HG02610 (cell line): ENCODE results near the gene ARMH3.

ENCODE experiments used
- ATAC-seq: cut with Tn5 transposase; IDR thresholded peaks from one replicate; pipeline ENCODE4 v1.9.1; 2021; ENCODE audit warnings: mild to moderate bottlenecking, moderate library complexity; ENCODE audit not compliant: unreplicated experiment

Gene ARMH3

GRCh38 chr10:101950213-101950612 lies 105.8 kb downstream of the ARMH3 start:
- no peak for ATAC-seq

GRCh38 chr10:101941871-101942270 lies 114.1 kb downstream of the ARMH3 start:
- no peak for ATAC-seq

DNA sequence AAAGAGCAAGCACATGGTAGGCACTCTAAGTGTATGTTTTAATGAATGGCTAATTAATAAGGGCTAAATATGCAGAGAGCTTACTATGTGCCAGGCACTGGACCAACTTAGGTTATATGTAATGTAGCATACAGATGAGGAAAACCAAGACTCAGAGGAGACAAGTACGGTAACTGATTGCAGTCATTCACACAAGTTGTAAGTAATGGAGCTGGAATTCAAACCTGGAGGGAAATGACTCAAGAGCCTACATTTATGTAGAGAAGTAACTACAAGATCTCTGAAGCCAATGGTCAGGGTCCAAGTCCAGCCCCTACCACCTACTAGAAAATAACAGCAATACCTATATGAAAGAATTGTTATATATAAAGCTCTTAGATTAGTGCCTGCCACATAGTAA lies 115.1 kb downstream of the ARMH3 start:
- no peak for ATAC-seq

DNA sequence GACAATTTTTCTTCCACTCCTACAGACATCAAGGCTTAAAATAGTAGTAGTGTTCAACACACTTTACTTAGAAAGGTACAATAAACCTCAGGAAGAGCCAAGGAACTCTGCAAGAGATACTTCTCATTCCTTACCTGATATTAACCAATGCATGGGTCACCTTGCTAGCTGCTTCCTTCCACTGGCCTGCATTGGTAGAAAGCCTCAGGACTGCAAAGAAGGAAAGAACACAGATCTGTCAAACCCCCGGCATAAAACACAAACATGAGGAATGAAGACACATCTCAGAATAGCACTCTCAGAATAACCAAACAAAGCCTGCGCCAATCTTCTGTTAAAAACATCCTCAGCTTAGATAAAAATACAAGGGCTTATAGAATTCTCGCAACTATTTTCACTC lies 116.2 kb downstream of the ARMH3 start:
- ATAC-seq: no peak

GRCh38 chr10:101939008-101939648 lies 116.8 kb downstream of the ARMH3 start:
- no peak for ATAC-seq

GRCh38 chr10:101938305-101939007 lies 117.5 kb downstream of the ARMH3 start:
- ATAC-seq: no peak

- ATAC-seq: no peak
Measured at GRCh38 chr10:101935431-101935830, 120.5 kb downstream of the ARMH3 start.

GRCh38 chr10:101934686-101935305 lies 121.2 kb downstream of the ARMH3 start:
- ATAC-seq: no peak

DNA sequence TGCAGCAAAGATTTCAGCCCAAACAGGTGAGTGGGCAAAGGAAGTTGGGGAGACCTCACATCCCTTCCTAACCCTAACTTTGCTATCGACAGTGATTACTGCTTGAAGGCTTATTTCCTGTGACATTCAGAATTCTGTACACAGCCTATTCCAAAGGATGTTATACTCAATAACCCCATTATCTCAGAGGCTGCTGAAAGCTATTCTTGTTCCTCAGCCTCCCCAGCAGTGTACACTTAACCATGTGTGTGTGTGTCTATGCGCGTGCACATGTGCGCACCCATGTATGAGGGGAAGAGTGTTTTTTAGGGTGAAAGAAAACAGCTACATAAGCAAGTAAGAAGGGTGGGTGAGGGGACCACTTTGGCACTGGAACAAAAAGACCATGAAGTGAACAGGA lies 122.0 kb downstream of the ARMH3 start:
- no peak for ATAC-seq

DNA sequence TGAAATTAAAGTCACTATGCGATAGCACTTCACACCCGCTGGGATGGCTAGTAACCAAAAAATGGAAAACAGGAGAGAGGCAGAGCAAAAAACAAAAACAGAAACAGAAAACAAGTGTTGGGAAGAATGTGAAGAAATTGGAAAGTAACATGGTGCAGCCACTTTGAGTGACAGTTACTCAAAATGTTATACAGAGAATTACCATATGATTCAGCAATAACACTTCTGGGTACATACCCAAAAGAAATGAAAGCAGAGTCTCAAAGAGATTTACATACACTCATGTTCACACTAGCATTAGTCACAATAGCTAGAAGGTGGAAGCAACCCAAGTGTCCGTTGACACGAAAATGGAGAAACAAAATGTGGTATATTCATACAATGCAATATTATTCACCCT lies 123.8 kb downstream of the ARMH3 start:
- no peak for ATAC-seq

- ATAC-seq: no peak
Measured at GRCh38 chr10:101925027-101925426, 130.9 kb downstream of the ARMH3 start.

- no peak for ATAC-seq
Measured at GRCh38 chr10:101923256-101923655, 132.7 kb downstream of the ARMH3 start.

- no peak for ATAC-seq
Measured at GRCh38 chr10:101922846-101923245, 133.1 kb downstream of the ARMH3 start.

DNA sequence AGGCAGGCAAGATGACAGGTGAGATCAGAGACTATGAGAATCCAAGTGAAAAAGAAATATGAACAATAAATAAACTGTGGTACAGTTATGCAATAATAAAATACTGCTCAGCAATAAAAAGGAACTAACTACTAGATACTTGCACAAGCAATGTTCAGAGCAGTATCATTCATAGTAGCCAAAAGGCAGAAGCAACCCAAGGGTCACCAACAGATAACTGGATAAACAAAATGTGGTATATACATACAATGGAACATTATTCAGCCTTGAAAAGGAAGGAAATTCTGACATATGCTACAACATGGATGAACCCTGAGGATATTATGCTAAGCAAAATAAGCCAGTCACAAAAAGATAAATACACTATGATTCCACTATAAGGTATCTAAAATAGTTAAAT lies 135.4 kb downstream of the ARMH3 start:
- no peak for ATAC-seq

DNA sequence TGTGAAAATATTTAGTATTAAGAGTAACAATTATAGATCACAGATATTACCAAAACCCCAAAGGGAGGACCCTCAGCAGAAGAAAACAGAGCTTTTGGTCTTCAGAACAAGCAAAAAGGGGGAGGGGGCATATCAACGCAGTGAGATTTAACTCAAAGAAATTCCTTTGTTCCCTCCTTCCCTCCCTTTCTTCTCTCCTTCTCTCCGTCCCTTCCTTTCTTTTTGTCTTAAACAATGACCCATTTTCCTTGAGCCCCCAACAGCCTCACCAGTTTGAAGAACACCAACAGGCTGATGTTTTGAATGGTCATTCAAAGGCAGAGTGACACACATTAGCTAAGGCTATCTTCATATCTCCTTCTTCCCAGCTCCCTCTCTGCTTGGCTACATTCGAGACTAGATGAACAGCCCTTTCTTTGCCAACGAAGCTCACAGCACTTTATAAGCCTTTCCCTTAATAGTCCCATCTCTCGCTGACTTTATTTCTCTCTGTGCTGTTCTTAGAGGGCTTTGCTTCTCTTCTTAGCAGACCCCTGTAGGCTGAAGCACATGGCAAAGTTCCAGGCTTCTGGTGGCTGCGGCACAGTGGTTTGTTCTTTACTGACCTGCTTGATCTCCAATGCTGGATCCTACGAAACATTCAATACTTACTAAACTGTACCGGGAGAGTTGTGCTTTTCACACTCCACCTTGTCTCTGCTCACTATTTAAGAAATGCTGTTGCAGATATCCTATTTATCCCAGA lies 136.8 kb downstream of the ARMH3 start:
- no peak for ATAC-seq

- no peak for ATAC-seq
Measured at GRCh38 chr10:101912561-101913179, 143.3 kb downstream of the ARMH3 start.

DNA sequence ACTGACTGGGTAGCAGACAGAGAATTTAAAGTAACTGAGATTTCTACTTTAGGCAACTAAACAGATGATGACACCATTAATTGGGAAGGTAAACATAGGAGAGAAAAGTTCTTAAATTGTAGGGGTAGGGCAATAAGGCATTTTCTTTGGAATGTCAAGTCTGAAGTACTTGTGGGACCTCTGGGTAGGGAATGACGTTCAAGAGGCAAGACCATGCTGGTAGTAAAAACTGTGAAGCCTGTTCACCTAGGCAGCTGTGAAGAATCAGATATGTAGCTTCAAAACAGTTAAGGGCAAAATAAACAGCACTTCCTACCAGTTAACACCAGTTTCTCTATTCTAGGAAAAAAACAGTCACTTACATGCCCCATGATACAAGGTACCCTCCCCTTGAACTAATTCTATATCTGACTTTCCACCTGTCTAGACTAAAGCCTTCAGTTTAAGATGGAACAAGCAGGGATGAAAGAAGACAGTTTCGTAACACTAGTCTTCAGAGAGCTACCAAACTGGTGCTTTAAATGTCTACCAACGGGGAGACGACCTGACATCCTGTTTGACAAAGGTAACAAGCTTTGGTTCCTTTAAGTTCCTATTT lies 149.3 kb downstream of the ARMH3 start:
- no peak for ATAC-seq

- no peak for ATAC-seq
Measured at GRCh38 chr10:101905251-101905650, 150.7 kb downstream of the ARMH3 start.

DNA sequence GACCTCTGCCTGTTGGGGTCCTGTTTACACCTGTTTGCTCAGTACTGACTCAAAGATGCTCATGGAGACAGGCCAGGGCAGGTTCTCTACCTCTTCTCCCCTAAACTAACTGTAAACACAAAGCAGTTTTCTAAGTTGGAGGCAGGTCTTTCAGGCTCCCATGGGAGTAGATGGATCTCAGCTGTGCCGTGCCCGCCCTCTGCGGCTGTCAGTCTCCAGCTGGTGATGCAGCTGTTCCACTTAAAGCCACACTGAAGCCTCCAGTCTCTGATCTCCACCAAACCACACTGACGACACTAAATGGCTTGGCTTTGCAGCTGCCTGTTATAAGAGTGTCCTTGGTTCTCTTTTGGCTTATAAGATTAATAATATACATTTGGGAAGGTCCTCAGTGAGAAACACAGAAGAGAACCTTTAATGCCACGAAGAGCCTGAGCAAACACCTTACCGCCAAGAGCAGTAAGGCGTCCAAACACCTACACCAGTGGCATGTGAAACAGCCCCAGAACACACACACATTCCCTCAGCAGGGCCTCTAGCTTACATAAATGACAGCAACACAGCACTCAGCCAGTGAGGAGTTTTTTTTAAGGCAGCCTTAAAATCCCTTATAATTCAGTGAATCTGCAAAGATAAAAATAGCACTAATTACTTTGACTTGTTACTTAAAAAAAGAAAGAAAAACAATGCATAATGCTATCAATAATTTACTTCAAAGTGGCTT lies 152.0 kb downstream of the ARMH3 start:
- ATAC-seq: peak; percentile 77

DNA sequence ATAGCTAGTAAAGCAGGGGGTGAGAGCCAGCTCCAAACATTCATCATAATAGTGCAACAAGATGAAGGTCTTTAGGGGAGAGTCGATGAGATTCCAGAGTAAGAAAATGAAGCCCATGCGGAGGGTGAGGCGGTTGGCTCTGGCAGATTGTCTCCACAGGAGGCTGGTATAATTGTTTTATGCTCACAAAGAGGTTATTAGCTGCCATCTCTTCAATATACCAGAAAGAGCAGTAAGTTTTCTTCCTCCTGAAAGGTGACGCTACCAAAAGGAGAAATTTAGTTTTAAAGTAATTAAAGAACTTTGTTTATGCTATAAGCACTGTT lies 153.2 kb downstream of the ARMH3 start:
- ATAC-seq: no peak
